DOHH2 (cell line): ENCODE results near the gene CLDND1.

ENCODE experiments used
- H3F3A ChIP-seq: fragments of 200-600 bp; sonication (generic), shearing (Covaris generic); 2 replicates; pipeline ENCODE4 v1.6.0; 2016; ENCODE audit warnings: antibody characterized with exemption, mild to moderate bottlenecking; ENCODE audit not compliant: control insufficient read depth, insufficient read depth
- H3K27ac ChIP-seq: fragments of 200-600 bp; sonication (generic); 2 replicates; pipeline ENCODE4 v1.5.1; 2014; ENCODE audit warnings: low read depth, mild to moderate bottlenecking, low read length, moderate library complexity
- H3K27me3 ChIP-seq: fragments of 200-600 bp; sonication (generic); 2 replicates; pipeline ENCODE4 v1.6.1; 2014; ENCODE audit warnings: mild to moderate bottlenecking, low read length, mixed read lengths; ENCODE audit not compliant: control insufficient read depth
- H3K36me3 ChIP-seq: fragments of 200-600 bp; sonication (generic); 2 replicates; pipeline ENCODE4 v1.6.1; 2014; ENCODE audit warnings: mild to moderate bottlenecking, low read length, moderate library complexity, mixed read lengths; ENCODE audit not compliant: control insufficient read depth
- H3K4me1 ChIP-seq: fragments of 200-600 bp; sonication (generic); 2 replicates; pipeline ENCODE4 v1.6.1; 2014; ENCODE audit warnings: mild to moderate bottlenecking, low read length, mixed read lengths; ENCODE audit not compliant: control insufficient read depth
- H3K4me2 ChIP-seq: fragments of 200-600 bp; sonication (generic); 2 replicates; pipeline ENCODE4 v1.6.0; 2014; ENCODE audit warnings: mild to moderate bottlenecking, low read length, moderate library complexity
- H3K4me3 ChIP-seq: fragments of 200-600 bp; sonication (generic); 2 replicates; pipeline ENCODE4 v1.5.1; 2014; ENCODE audit warnings: mild to moderate bottlenecking, low read length, mixed read lengths
- H3K79me2 ChIP-seq: fragments of 200-600 bp; sonication (generic); 2 replicates; pipeline ENCODE4 v1.6.1; 2014; ENCODE audit warnings: mild to moderate bottlenecking, low read length, mixed read lengths; ENCODE audit not compliant: control insufficient read depth
- H3K9me2 ChIP-seq: fragments of 200-600 bp; sonication (generic); replicated peaks from 2 replicates; pipeline ENCODE4 v1.6.1; 2014; ENCODE audit warnings: mild to moderate bottlenecking, low read length, mixed read lengths; ENCODE audit not compliant: control insufficient read depth
- H3K9me3 ChIP-seq: fragments of 200-600 bp; sonication (generic); 2 replicates; pipeline ENCODE4 v1.6.1; 2014; ENCODE audit warnings: antibody characterized with exemption, low read length, mixed read lengths; ENCODE audit not compliant: control insufficient read depth, insufficient read depth
- H4K20me1 ChIP-seq: fragments of 200-600 bp; sonication (generic); 2 replicates; pipeline ENCODE4 v1.6.0; 2014; ENCODE audit warnings: low read depth, mild to moderate bottlenecking, antibody characterized with exemption, low read length, moderate library complexity; ENCODE audit not compliant: control insufficient read depth, insufficient read depth
- EZH2phosphoT487 ChIP-seq: fragments of 200-600 bp; sonication (generic); IDR thresholded peaks from 2 replicates; pipeline ENCODE4 v1.6.1; 2017; ENCODE audit warnings: borderline replicate concordance, mild to moderate bottlenecking, antibody characterized with exemption, low read length, moderate library complexity, mixed read lengths
- TF ChIP-seq, protein P1 (sequence below): fragments of 200-600 bp; sonication (generic); IDR thresholded peaks from one replicate; pipeline ENCODE4 v1.5.1; 2014; ENCODE audit warnings: antibody characterized with exemption, mild to moderate bottlenecking, low read depth, low read length; ENCODE audit not compliant: poor library complexity, severe bottlenecking

CLDND1 gene

DNA sequence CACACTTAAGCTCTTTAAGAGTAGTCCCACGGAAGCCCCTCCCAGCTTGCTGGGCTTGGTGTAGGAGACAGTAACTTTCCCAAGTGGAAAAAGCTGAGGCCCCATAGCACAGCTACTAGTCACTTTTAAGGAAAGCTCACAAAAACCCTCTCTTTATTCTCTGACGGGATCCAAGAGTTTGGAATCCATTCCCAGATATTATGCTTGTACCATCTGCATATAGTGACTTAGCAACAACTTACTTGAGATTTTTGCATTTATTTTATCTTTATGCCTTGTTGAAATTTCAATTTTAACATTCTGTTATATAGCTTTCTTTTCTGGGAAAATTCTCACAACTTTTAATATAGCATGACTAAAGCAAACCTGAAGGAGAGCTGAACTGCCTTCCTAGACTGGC is 28.5 kb upstream of the CLDND1 start:
- Histone ChIP-seq H3K9me2 (no peaks in the 10 kb centered on the region), H3K79me2 (no peaks in the 10 kb centered on the region), H3K27me3 (no peaks in the 10 kb centered on the region), H3K4me1 (peaks cover 53% of the 10 kb centered on the region), H4K20me1 (no peaks in the 10 kb centered on the region), H3K9me3 (no peaks in the 10 kb centered on the region), H3K27ac (no peak overlapping the region), H3K36me3 (no peaks in the 10 kb centered on the region), H3F3A (no peaks in the 10 kb centered on the region), H3K4me3 (no peak overlapping the region), H3K4me2 (no peak overlapping the region)
- TF ChIP-seq, protein P1, sequence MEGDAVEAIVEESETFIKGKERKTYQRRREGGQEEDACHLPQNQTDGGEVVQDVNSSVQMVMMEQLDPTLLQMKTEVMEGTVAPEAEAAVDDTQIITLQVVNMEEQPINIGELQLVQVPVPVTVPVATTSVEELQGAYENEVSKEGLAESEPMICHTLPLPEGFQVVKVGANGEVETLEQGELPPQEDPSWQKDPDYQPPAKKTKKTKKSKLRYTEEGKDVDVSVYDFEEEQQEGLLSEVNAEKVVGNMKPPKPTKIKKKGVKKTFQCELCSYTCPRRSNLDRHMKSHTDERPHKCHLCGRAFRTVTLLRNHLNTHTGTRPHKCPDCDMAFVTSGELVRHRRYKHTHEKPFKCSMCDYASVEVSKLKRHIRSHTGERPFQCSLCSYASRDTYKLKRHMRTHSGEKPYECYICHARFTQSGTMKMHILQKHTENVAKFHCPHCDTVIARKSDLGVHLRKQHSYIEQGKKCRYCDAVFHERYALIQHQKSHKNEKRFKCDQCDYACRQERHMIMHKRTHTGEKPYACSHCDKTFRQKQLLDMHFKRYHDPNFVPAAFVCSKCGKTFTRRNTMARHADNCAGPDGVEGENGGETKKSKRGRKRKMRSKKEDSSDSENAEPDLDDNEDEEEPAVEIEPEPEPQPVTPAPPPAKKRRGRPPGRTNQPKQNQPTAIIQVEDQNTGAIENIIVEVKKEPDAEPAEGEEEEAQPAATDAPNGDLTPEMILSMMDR: no peak
- TF ChIP-seq EZH2phosphoT487: no peak

DNA sequence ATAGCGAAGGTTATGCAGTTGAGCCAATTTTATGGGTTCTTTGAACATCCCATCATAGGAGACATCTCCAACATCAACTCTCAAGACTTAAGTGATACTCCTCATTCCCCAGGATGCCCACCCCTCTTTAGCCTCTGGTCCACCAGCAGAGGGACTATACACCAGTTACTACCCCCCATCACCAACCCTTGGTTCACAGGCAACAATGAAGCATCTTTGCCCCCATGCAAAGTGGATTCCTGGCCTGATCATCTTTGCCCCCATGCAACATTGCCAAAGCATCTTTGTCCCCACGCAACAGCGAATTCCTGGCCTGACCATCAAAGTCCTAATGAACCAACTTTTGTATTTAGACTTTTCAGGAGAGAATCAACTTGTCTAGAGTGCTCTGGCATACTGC is 28.1 kb upstream of the CLDND1 start:
- Histone ChIP-seq H3K27ac (no peak overlapping the region), H3K79me2 (no peaks in the 10 kb centered on the region), H3F3A (no peaks in the 10 kb centered on the region), H3K4me3 (no peak overlapping the region), H4K20me1 (no peaks in the 10 kb centered on the region), H3K4me2 (no peak overlapping the region), H3K4me1 (peaks cover 53% of the 10 kb centered on the region), H3K9me2 (no peaks in the 10 kb centered on the region), H3K9me3 (no peaks in the 10 kb centered on the region), H3K36me3 (no peaks in the 10 kb centered on the region), H3K27me3 (no peaks in the 10 kb centered on the region)
- no peak for TF ChIP-seq EZH2phosphoT487
- TF ChIP-seq, protein P1: no peak

DNA sequence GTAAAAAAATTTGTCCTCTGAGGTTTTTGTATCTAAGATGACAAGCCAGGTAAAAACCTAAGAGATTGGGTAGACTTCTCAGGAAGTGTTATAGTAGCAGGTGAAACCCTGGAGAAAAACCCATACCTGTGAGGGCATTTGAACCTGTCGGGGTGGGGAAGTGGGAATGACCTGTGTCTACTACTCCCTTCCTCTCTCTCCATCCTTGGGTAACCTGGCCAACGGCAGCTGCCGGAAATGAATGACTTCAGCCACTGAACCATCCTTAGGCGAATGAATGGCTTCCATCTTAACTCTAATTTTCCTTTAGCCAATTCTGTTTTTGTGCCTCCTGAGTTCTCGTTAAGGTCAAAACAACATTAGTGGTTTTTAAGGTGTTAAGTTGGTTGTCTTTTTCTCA is 25.8 kb upstream of the CLDND1 start:
- H3K27ac ChIP-seq: no peak overlapping the region
- H4K20me1 ChIP-seq: no peaks in the 10 kb centered on the region
- no peaks in the 10 kb centered on the region for H3K79me2 ChIP-seq
- no peaks in the 10 kb centered on the region for H3F3A ChIP-seq
- no peaks in the 10 kb centered on the region for H3K9me3 ChIP-seq
- H3K4me1 ChIP-seq: peaks cover 43% of the 10 kb centered on the region
- TF ChIP-seq, protein P1: no peak
- TF ChIP-seq EZH2phosphoT487: no peak
- H3K4me2 ChIP-seq: no peak overlapping the region
- H3K36me3 ChIP-seq: no peaks in the 10 kb centered on the region
- H3K27me3 ChIP-seq: no peaks in the 10 kb centered on the region
- no peaks in the 10 kb centered on the region for H3K9me2 ChIP-seq
- no peak overlapping the region for H3K4me3 ChIP-seq

DNA sequence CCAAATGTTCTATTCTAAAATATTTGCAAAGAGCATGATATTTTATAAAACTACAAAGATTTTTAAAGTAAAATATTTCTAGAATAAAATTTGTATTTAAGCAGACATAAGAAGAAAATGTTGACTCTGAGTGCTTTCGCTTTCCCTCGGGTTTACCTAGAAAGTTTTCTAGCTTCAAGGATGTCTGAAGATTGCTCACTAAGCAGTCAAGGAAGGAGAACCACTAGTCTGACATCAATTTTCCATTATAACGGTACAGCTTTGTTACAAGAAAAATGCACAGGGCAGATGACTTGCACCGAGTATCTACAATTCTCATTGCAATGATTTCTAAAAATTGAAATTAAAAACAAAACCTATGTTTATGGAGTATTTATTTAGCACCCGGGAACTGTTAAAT is 23.2 kb upstream of the CLDND1 start:
- no peaks in the 10 kb centered on the region for H3K9me2 ChIP-seq
- peaks cover 25% of the 10 kb centered on the region for H3K4me1 ChIP-seq
- no peak overlapping the region for H3K4me2 ChIP-seq
- H3K79me2 ChIP-seq: no peaks in the 10 kb centered on the region
- TF ChIP-seq, protein P1: no peak
- no peaks in the 10 kb centered on the region for H3K9me3 ChIP-seq
- H3F3A ChIP-seq: peaks cover under 1% of the 10 kb centered on the region; the same call in 1 of the 2 replicates
- no peak overlapping the region for H3K27ac ChIP-seq
- H4K20me1 ChIP-seq: no peaks in the 10 kb centered on the region
- H3K27me3 ChIP-seq: no peaks in the 10 kb centered on the region
- no peaks in the 10 kb centered on the region for H3K36me3 ChIP-seq
- H3K4me3 ChIP-seq: no peak overlapping the region
